Stomach (tissue), 9 donors: ENCODE measurements around the gene PRKACA. TPM values are rescaled to one million over a fixed set of nuclear protein-coding genes. Genes with fewer than 3 reads are reported as not detected.
"Not testable (repeated sequence)": the region's sequence is repeated elsewhere in the genome, so short reads cannot be mapped to it uniquely, and the experiment has no call there.

Experiments used
- DNase-seq, 2 donors: peaks; one replicate each; pipeline versions ENCODE4 v3.0.0 to v3.0.0-alpha.2; 2013 to 2019
- H3K27ac ChIP-seq, 5 donors: fragments of 200-600 bp in 4 of 5; sonication (generic) in 4 of 5; one replicate each; pipeline ENCODE4 v1.5.1; 2013 to 2019; ENCODE audit warnings: mild to moderate bottlenecking in 1 of 5, moderate library complexity in 1 of 5
- H3K27me3 ChIP-seq, 3 donors: fragments of 200-600 bp; sonication (generic); one replicate each; pipeline ENCODE4 v1.5.1; 2017 to 2019; ENCODE audit warnings: mixed run types in 1 of 3
- H3K36me3 ChIP-seq, 4 donors: fragments of 200-600 bp; sonication (generic); 1 replicate in 3 of 4; 2 replicates in 1 of 4; pipeline ENCODE4 v1.5.1; 2016 to 2019
- H3K4me1 ChIP-seq, 4 donors: fragments of 200-600 bp; sonication (generic); one replicate each; pipeline ENCODE4 v1.5.1; 2016 to 2019
- H3K4me3 ChIP-seq, 4 donors: fragments of 200-600 bp; sonication (generic) in 3 of 4; one replicate each; pipeline ENCODE4 v1.5.1; 2016 to 2019; ENCODE audit warnings: mild to moderate bottlenecking in 1 of 4
- H3K9me3 ChIP-seq, 4 donors: fragments of 200-600 bp; sonication (generic); one replicate each; pipeline ENCODE4 v1.5.1; 2016 to 2019
- CTCF ChIP-seq, 7 experiments: fragments of 450-650 bp in 4 of 7; fragments of 200-600 bp in 3 of 7; sonication (generic) in 3 of 7; IDR thresholded peaks; one replicate each; pipeline ENCODE4 v1.5.1; 2016 to 2019; ENCODE audit warnings: antibody characterized with exemption in 7 of 7, control low read depth in 2 of 7, mild to moderate bottlenecking in 1 of 7
- EP300 ChIP-seq: sonication (generic); formaldehyde crosslinking; IDR thresholded peaks from one replicate; pipeline ENCODE4 v1.6.1; 2017; ENCODE audit warnings: antibody characterized with exemption
- POLR2A ChIP-seq, 4 donors: fragments of 450-650 bp; IDR thresholded peaks; one replicate each; pipeline ENCODE4 v1.6.1; 2016; ENCODE audit warnings: antibody characterized with exemption in 4 of 4, control low read depth in 2 of 4, mild to moderate bottlenecking in 1 of 4, moderate library complexity in 1 of 4
- POLR2AphosphoS5 ChIP-seq, 3 donors: sonication (generic); formaldehyde crosslinking; IDR thresholded peaks; one replicate each; pipeline ENCODE4 v1.6.1; 2016; ENCODE audit warnings: antibody characterized with exemption in 3 of 3
- WGBS, 5 donors: extraction: QIAGEN DNeasy Blood & Tissue Kit in 3 of 5; methylation state at CpG; one replicate each; pipeline versions ENCODE4 v1.1.5 to v1.1.7; 2013 to 2018; 5-methylcytosine and 5-hydroxymethylcytosine counted together
- intact Hi-C: fragments of 100-400 bp; cut with DNase I; formaldehyde crosslinking; loops from one replicate; pipeline ENCODE4 v1.15.1; 2023; ENCODE audit warnings: low total_unique reads
- polyA plus RNA-seq, 3 donors: library from polyadenylated mRNA; stranded (reverse); fragments of 200-250 nt; gene quantifications; one replicate each; pipeline ENCODE4 v1.2.3, GENCODE V29; 2013
- total RNA-seq, 5 donors: library from RNA; depleted of rRNA; stranded (reverse); fragments of >200 nt; gene quantifications; one replicate each; pipeline versions ENCODE4 v1.1.0 to v1.2.3, GENCODE V29; 2014 to 2016
- donor health status: healthy with polysubstance abuse.
- donor health status: Bipolar disorder and iron deficiency.
- donor health status: healthy.

PRKACA gene
- total and polyA plus RNA-seq, 8 donors, result 14.7 to 159 (median 29.9) TPM

- Histone ChIP-seq H3K36me3 (peaks cover 3 to 37% (median 29%) of the 10 kb centered on the region in 4 donors), H3K4me1 (no peaks in the 10 kb centered on the region), H3K27ac (no peak overlapping the region), H3K9me3 (peaks cover 0 to 7% (median 0%) of the 10 kb centered on the region in 4 donors), H3K4me3 (no peak overlapping the region), H3K27me3 (no peaks in the 10 kb centered on the region)
- no peak for DNase-seq
- WGBS, 5 donors, result 96 to 100% (median 97%) methylated on average over 4 of the region's 4 CpGs
- intact Hi-C loops, result loop anchor here (10.0 kb wide), 1 partner anchor 166 kb away; no protein-coding TSS in a partner anchor
- TF ChIP-seq POLR2A (IDR thresholded peaks at IDR 0.05) (no peak), EP300 (no peak), CTCF (IDR thresholded peaks at IDR 0.05) (no peak), POLR2AphosphoS5 (IDR thresholded peaks at IDR 0.05) (no peak)
Measured at GRCh38 chr19:14050512-14050911, 67.0 kb downstream of the PRKACA start.

- 66 to 86% (median 80%) methylated on average over 7 to 8 of the region's 8 CpGs for WGBS, 5 donors
- Histone ChIP-seq H3K4me3 (no peak overlapping the region), H3K36me3 (peaks cover 3 to 34% (median 17%) of the 10 kb centered on the region in 4 donors), H3K27ac (no peak overlapping the region), H3K9me3 (peaks cover 0 to 6% (median 0%) of the 10 kb centered on the region in 4 donors), H3K4me1 (no peaks in the 10 kb centered on the region), H3K27me3 (no peaks in the 10 kb centered on the region)
- peak; percentile 65 for DNase-seq
- intact Hi-C loops, result no loop called here
- TF ChIP-seq CTCF (IDR thresholded peaks at IDR 0.05) (peak in 5 of 7 experiments; percentile 43 to 72 (median 58)), POLR2AphosphoS5 (IDR thresholded peaks at IDR 0.05) (no peak)
Measured at GRCh38 chr19:14048443-14049153, 69.0 kb downstream of the PRKACA start.

GRCh38 chr19:14047866-14048265 lies 69.7 kb downstream of the PRKACA start:
- H3K4me1 ChIP-seq, H3K4me3 ChIP-seq, H3K9me3 ChIP-seq, H3K27me3 ChIP-seq, H3K27ac ChIP-seq, intact Hi-C loops, DNase-seq: not testable (repeated sequence)
- WGBS, 5 donors, result 93 to 99% (median 98%) methylated on average over 10 of the region's 10 CpGs
- peaks cover 3 to 28% (median 13%) of the 10 kb centered on the region in 4 donors for H3K36me3 ChIP-seq

- H3K4me1 ChIP-seq, H3K27me3 ChIP-seq, H3K4me3 ChIP-seq, intact Hi-C loops, H3K9me3 ChIP-seq: not testable (repeated sequence)
- WGBS, 5 donors, result 62 to 69% (median 67%) methylated on average over 19 of the region's 19 CpGs
- peak in 4 of 7 experiments; percentile 11 to 44 (median 33) for TF ChIP-seq CTCF (IDR thresholded peaks at IDR 0.05)
- peak; percentile 41 to 87 for DNase-seq
- Histone ChIP-seq H3K36me3 (peaks cover 0 to 15% (median 2%) of the 10 kb centered on the region in 4 donors), H3K27ac (peak overlapping the region in 1 of 5 donors; percentile 20)
Measured at GRCh38 chr19:14042659-14043608, 74.6 kb downstream of the PRKACA start.

Other genes with a start within 250 kb of the PRKACA start
- gene NANOS3, start 240.6 kb downstream of the PRKACA start, total RNA-seq, result not detected
- gene NANOS3, start 240.6 kb downstream of the PRKACA start, polyA plus RNA-seq, result 1 to 10 TPM in 1 of 3 donors, not detected in 2; 1.2 TPM
- 10 to 100 TPM in 1 of 5 donors, 1 to 10 TPM in 2, under 1 TPM in 1, not detected in 1; 0.87 to 14.3 (median 1.8) TPM for gene BRME1, start 211.6 kb downstream of the PRKACA start, total RNA-seq
- 1 to 10 TPM; 1.7 to 5.8 (median 3.7) TPM for gene BRME1, start 211.6 kb downstream of the PRKACA start, polyA plus RNA-seq
- 100 to 1,000 TPM in 1 of 5 donors, 10 to 100 TPM in 4; 24.8 to 381 (median 49.6) TPM for gene CC2D1A, start 211.6 kb downstream of the PRKACA start, total RNA-seq
- gene CC2D1A, start 211.6 kb downstream of the PRKACA start, polyA plus RNA-seq, result 10 to 100 TPM; 28.0 to 38.8 (median 38.2) TPM
- gene PODNL1, start 179.3 kb downstream of the PRKACA start, total RNA-seq, result not detected
- 1 to 10 TPM in 2 of 3 donors, under 1 TPM in 1; 0.92 to 3.4 (median 1.3) TPM for gene PODNL1, start 179.3 kb downstream of the PRKACA start, polyA plus RNA-seq
- 10 to 100 TPM in 2 of 5 donors, 1 to 10 TPM in 3; 7.1 to 37.3 (median 9.8) TPM for gene DCAF15, start 165.3 kb downstream of the PRKACA start, total RNA-seq
- gene DCAF15, start 165.3 kb downstream of the PRKACA start, polyA plus RNA-seq, result 10 to 100 TPM; 21.2 to 32.9 (median 31.3) TPM
- 10 to 100 TPM in 1 of 5 donors, 1 to 10 TPM in 3, under 1 TPM in 1; 0.58 to 27.2 (median 2.6) TPM for gene RFX1, start 111.4 kb downstream of the PRKACA start, total RNA-seq
- gene RFX1, start 111.4 kb downstream of the PRKACA start, polyA plus RNA-seq, result 1 to 10 TPM; 3.1 to 6.0 (median 3.6) TPM
- not detected for gene RLN3, start 89.6 kb downstream of the PRKACA start, total RNA-seq
- not detected for gene RLN3, start 89.6 kb downstream of the PRKACA start, polyA plus RNA-seq
- 10 to 100 TPM in 1 of 5 donors, 1 to 10 TPM in 2, not detected in 2; 2.3 to 11.1 (median 4.0) TPM for gene IL27RA, start 86.0 kb downstream of the PRKACA start, total RNA-seq
- 1 to 10 TPM; 1.1 to 2.6 (median 1.5) TPM for gene IL27RA, start 86.0 kb downstream of the PRKACA start, polyA plus RNA-seq
- gene PALM3, start 55.7 kb downstream of the PRKACA start, total RNA-seq, result 100 to 1,000 TPM in 1 of 5 donors, 10 to 100 TPM in 2, 1 to 10 TPM in 2; 4.2 to 100 (median 12.2) TPM
- 100 to 1,000 TPM in 1 of 3 donors, 10 to 100 TPM in 2; 20.7 to 141 (median 22.5) TPM for gene PALM3, start 55.7 kb downstream of the PRKACA start, polyA plus RNA-seq
- 10 to 100 TPM in 4 of 5 donors, 1 to 10 TPM in 1; 2.0 to 88.7 (median 34.1) TPM for gene MISP3, start 45.0 kb downstream of the PRKACA start, total RNA-seq
- 10 to 100 TPM; 14.9 to 29.8 (median 25.1) TPM for gene MISP3, start 45.0 kb downstream of the PRKACA start, polyA plus RNA-seq
- not detected for gene C19orf67, start 32.0 kb downstream of the PRKACA start, total RNA-seq
- gene C19orf67, start 32.0 kb downstream of the PRKACA start, polyA plus RNA-seq, result under 1 TPM in 1 of 3 donors, not detected in 2; 0.50 TPM
- gene SAMD1, start 27.0 kb downstream of the PRKACA start, total RNA-seq, result 100 to 1,000 TPM in 1 of 5 donors, 10 to 100 TPM in 3, 1 to 10 TPM in 1; 4.8 to 228 (median 24.6) TPM
- 10 to 100 TPM; 16.3 to 29.1 (median 22.4) TPM for gene SAMD1, start 27.0 kb downstream of the PRKACA start, polyA plus RNA-seq
- 100 to 1,000 TPM in 1 of 5 donors, 1 to 10 TPM in 3, not detected in 1; 2.6 to 120 (median 5.5) TPM for gene ASF1B, start 18.8 kb upstream of the PRKACA start, total RNA-seq
- 10 to 100 TPM in 1 of 3 donors, 1 to 10 TPM in 2; 5.7 to 11.0 (median 8.8) TPM for gene ASF1B, start 18.8 kb upstream of the PRKACA start, polyA plus RNA-seq
- gene ADGRL1, start 88.4 kb upstream of the PRKACA start, total RNA-seq, result 10 to 100 TPM in 4 of 5 donors, 1 to 10 TPM in 1; 9.0 to 24.5 (median 18.7) TPM
- gene ADGRL1, start 88.4 kb upstream of the PRKACA start, polyA plus RNA-seq, result 10 to 100 TPM in 1 of 3 donors, 1 to 10 TPM in 2; 6.0 to 11.0 (median 6.7) TPM